NCI-H1105 (cell line): ENCODE measurements around the gene MPV17L.
"Not testable (repeated sequence)": the region's sequence is repeated elsewhere in the genome, so short reads cannot be mapped to it uniquely, and the experiment has no call there.

ENCODE experiments used
- DNase-seq: peaks from one replicate; lab custom pipeline; 2025; lab: John Stamatoyannopoulos, UW

MPV17L gene

GRCh38 chr16:15409476-15409875 lies 13.9 kb downstream of the MPV17L start:
- not testable (repeated sequence) for DNase-seq

- no peak for DNase-seq
Measured at GRCh38 chr16:15415511-15415985, 20.0 kb downstream of the MPV17L start.

GRCh38 chr16:15417197-15417596 lies 21.6 kb downstream of the MPV17L start:
- DNase-seq, result no peak

DNA sequence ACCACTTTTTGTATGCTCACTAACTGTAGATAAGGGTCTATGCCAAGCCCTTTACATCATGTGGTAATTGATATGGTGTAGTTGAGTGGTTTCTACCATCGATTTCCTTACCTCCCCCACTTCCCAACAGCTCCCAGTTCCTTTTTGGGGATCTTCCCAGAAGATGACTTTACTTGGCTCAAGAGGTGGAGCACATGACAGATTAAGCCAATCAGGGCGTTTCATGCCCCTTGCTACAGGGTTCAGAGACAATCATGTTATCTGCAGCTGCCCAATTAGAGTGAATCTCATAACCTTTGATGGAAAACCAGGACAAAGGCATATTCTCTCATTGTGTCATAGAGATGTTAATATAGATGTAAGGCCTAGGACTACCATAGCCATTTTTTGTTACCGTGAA lies 22.7 kb downstream of the MPV17L start:
- no peak for DNase-seq

DNA sequence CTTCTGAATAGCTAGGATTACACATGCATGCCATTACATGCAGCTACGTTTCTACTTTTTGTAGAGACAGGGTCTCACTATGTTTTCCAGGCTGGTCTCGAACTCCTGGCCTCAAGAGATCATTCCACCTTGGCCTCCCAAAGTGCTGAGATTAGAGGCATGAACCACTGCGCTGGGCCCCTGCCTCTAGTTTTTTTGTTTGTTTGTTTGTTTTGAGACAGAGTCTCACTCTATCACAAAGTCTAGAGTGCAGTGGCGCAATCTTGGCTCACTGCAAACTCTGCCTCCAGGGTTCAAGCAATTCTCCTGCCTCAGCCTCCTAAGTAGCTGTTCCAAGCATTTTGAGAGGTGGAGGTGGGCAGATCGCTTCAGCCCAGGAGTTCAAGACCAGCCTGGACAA lies 26.1 kb downstream of the MPV17L start:
- DNase-seq, result not testable (repeated sequence)

- no peak for DNase-seq
Measured at GRCh38 chr16:15422222-15422621, 26.7 kb downstream of the MPV17L start.

- DNase-seq, result no peak
Measured at GRCh38 chr16:15425861-15426260, 30.3 kb downstream of the MPV17L start.

GRCh38 chr16:15426796-15427195 lies 31.2 kb downstream of the MPV17L start:
- no peak for DNase-seq

GRCh38 chr16:15427648-15428239 lies 32.2 kb downstream of the MPV17L start:
- DNase-seq, result peak; percentile 83

- not testable (repeated sequence) for DNase-seq
Measured at GRCh38 chr16:15430884-15431283, 35.3 kb downstream of the MPV17L start.

- DNase-seq, result no peak
Measured at GRCh38 chr16:15434079-15434424, 38.5 kb downstream of the MPV17L start.

GRCh38 chr16:15434425-15435215 lies 39.1 kb downstream of the MPV17L start, which contains the start of gene BMERB1:
TSS of gene BMERB1 (plus strand) at chr16:15434588. CDS start at chr16:15434654, 66 bp downstream.
- peak; percentile 80 for DNase-seq

DNA sequence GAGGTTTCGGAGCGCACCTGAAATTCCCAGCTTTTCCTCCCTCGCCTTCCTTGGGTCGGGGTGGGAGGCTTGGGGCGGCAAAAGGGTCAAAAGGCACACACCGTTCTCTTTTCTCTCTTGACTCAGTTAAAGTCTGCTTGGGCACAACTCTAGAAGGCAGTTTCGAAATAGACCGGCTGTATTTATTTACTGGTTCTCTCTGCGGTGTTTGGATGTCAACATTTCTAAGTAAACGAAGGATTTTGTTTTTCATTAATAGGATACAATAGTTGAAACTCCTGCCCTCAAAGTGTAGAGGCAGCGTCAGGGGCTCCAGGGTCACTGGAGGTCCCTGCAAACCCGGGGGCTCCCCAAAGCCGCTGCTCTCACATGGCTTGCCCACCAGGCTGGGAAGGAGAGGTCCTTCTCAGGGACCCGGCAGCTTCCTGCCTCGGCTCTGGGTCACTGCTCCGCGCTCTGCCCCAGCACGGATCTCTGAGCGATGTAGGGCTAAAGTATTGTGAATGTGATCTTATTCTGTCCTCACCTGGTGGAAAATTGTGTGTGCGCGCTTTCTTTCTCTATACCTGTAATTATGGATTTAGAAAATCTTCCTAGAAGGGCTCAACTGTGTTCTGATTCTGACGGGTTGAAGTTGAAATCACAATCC lies 39.8 kb downstream of the MPV17L start:
- DNase-seq, result no peak

DNA sequence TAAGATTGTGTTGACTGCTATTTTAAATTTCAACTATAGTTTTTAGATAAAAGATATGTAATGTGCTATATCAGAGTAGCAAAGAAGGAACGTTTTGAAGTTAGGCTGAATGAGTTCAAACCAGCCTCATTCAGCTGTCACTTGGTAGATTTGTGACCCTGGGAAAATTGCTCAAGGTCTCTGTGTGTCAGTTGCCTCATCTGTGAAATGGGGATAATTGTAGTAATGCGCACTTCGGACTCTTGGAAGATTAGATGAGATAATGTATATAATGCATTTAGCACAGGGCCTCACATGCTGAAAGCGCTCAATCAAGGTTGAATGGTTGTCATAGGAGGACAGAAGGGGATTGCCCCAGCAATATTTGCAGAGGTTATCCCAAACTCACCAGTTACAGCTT lies 43.5 kb downstream of the MPV17L start:
- no peak for DNase-seq

- DNase-seq, result no peak
Measured at GRCh38 chr16:15439521-15439920, 44.0 kb downstream of the MPV17L start.

DNA sequence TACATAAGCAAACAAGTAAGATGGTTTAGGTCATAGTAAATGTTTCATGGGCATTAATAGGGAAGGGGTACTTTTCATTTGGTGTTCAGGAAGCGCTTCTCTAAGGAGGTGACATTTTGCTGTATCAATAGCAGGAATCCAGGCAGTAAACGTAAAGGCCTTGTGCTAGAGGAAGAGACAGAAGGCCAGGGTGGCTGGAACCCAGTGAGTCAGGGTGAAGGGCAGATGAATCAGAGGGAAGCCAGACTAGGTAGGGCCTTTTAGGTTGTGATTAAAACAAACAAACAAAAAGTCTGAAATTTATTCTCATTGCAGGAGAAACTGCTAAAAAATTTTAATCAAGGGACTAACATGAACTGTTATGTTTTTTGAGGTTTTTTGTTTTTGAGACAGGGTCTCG lies 45.3 kb downstream of the MPV17L start:
- no peak for DNase-seq

GRCh38 chr16:15442140-15442539 lies 46.6 kb downstream of the MPV17L start:
- not testable (repeated sequence) for DNase-seq

GRCh38 chr16:15443753-15444152 lies 48.2 kb downstream of the MPV17L start:
- DNase-seq, result no peak

- no peak for DNase-seq
Measured at GRCh38 chr16:15444264-15444663, 48.7 kb downstream of the MPV17L start.

GRCh38 chr16:15445450-15445849 lies 49.9 kb downstream of the MPV17L start:
- no peak for DNase-seq

GRCh38 chr16:15446901-15447300 lies 51.3 kb downstream of the MPV17L start:
- DNase-seq, result no peak

DNA sequence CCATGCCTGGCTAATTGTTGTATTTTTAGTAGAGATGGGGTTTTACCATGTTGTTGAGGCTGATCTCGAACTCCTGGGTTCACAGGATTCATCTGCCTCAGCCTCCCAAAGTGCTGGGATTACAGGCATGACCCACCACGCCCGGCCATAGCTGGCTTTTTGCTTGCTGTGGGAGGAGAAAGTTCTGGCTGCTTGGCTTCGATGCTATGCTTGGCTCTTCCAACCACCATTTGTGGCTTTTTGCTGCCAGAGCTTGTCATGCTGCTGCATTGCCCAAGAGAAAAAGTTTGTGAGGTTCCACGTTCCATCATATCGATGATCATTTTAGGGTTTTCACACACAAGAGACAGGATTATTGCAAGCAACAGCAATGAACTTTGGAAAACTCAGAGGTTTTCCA lies 55.1 kb downstream of the MPV17L start:
- DNase-seq, result no peak

GRCh38 chr16:15451098-15451731 lies 55.7 kb downstream of the MPV17L start:
- DNase-seq, result no peak
